ENCODE measurements around the gene DUT.

DUT gene

DNA sequence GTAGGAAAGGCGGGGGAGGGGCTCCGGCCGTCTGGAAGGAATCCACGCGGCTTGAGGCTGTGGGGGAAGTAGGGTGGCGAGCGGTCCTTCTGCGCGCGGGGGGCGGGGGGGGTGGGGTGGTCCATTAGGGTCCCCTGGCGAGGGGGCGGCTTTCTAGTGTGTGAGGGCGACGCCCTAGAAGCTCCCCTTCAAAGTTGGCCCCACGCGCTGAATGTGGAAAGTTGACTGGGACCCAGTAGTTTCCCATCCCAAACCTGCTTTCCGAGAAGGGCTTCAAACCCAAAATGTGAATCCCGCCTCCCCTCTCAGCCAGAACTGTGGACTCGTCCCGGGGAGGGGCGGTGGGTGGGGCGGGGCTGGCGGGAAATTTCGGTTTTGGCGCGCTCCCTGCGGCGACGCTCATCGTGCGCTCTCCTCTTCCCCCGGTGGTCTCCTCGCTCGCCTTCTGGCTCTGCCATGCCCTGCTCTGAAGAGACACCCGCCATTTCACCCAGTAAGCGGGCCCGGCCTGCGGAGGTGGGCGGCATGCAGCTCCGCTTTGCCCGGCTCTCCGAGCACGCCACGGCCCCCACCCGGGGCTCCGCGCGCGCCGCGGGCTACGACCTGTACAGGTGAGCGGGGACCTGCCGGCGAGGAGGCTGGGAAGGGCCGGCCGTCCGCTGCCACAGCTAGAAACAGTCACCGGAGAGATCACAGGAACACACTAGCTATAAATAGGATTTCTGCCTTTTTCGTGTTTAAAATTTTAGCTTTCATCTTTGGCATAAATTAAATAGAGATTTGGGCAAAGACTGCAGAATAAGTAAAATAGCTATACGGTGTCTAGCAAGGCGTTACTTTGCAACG, 790 bp downstream of the DUT start:
- DNase-seq, result peak; percentile 41 to 84 (median 79)

DNA sequence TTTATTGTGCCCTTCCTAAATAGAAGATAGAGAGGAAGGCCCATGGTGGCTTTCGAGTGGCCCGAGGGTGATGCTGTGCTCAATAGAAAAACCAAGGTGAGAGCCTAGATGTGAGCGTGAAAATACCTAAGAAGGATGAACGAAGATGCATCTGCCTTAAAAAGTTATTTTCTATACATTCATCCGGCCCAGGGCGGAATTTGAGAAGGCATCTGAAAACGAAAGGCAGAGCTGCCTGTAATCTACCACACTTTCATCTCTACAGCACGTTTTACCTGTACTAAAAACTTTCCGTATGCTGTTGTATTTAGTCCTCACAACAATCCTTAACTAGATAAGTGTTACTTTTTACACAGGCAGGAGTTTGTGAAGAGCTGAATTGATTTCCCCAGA, 1.4 kb downstream of the DUT start:
- peak in 1 of 3 experiments; percentile 21 for DNase-seq

DNA sequence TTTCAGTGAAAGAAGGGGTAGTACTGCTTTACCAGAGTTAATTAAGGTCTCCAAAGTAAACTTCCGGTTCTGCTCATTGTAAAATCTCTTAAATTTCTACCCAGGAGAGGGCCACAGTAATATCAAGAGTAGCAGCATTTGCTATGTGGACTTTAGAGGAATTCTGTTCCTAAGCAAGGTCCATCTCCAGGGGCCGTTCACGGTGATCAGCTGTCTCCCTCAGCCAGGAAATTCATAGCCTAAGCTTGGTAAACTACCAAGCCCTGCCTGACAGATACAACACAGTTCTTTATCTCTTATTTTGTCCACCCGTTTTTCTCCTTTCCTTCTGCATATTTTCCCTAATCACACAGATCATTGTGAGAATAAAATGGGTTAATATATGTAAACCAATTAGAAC, 2.3 kb downstream of the DUT start:
- DNase-seq, result peak in 1 of 3 experiments; percentile 31

DNA sequence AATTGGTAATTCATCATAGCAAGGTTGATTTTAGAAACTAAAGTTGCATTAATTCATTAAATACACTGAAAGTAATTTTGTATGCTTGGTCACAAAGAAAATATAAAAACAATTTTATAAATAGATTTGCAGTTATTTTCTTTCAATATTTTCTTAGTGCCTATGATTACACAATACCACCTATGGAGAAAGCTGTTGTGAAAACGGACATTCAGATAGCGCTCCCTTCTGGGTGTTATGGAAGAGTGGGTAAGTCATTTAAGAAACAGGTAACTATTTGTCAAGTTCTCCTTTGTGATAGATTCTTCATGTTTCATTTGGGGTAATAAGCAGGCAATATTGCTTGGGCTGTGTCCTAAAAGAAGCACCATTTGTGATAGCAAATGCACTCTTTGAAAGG, 3.0 kb downstream of the DUT start:
- no peak for DNase-seq

DNA sequence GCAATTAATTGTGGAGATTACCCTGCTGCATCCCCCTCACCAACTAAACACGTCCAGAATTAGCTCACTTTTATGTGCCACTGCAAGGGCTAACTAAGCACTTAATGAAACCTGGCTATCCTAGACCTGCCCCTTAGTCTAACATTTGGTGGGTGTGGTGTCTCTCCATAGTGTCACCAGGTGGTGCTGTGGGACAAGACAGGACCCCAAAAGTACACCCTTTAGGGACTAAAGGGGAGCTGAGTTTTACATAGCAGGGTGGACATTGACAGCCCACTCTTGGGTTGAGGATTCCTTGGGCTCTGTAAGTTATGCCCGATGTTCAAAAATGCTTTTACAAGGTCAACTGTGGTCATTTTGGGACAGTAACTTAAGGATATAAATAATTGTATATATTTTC, 5.7 kb downstream of the DUT start:
- peak in 1 of 3 experiments; percentile 8 for DNase-seq

DNA sequence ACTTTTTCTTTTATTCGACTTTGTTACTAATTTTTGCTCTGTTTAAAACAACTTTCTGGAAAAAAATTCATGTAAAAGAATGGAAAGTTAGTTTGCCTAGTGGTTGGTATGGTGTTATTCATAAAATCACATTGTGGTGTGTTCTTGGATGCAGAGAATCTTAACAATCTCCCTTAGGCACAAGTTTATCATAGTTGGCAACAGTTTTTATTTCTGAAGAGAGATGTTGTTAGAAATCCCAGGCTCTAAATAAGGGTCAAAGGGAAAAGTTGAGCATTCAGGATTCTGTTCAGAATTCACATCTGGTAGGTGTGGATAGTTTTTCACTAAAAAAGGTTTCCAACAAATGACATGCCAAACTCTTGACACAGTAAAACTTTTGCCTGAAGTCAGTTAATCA, 6.4 kb downstream of the DUT start:
- DNase-seq, result no peak

DNA sequence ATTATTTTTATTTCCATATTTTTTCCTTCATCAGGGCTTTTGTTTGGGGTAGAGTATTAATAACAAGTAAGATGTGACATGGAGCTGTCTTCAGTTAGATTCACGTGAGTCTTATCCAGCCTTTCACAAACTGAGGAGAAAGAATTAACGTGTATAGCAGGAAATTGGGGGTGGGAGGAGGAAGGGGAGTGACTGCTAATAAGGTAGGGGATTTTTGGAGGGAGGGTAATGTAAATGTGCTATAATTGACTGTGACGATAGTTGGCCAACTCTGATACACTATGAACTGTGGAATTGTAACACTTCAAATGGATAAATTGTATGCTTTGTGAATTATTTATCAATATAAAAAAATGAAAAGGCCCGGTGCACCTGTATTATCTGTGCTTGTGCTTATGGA, 8.9 kb downstream of the DUT start:
- no peak for DNase-seq

DNA sequence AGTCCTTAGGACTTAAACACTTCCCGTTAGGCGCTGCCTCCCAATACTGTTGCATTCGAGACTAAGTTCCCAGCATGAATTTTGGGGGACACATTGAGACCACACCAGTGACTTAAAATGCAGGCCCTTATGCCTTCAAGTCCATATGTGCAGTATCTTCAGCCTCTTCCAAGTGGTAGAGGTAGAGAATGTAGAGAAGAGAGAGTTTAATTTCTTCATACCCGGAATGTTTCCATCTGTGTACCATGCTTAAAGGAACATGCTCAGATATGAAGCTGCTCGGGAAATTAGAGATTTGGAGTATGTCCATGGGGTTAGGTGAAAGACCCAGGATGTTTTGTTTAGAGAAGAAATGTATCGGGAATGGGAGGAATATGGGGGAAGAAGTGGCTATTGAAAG, 12.6 kb downstream of the DUT start:
- no peak for DNase-seq

DNA sequence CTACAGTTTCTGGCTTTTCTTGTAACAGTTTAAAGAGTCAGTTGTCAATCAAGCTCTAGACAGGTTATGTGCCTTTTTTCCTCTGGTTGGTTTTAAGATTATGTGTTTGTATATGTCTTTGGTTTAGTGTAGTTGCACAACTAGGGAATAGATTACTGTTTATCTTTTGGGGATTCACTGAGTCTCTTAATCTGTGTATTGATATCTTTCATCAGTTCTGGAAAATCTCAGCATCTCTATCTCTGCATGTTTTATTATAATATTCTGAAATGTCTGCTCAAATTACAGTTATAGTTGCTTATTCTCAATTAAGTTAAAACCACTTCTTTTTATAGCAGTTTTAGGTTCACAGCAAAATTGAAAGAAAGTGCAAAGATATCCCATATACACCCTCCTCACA, 14.3 kb downstream of the DUT start:
- no peak for DNase-seq

DNA sequence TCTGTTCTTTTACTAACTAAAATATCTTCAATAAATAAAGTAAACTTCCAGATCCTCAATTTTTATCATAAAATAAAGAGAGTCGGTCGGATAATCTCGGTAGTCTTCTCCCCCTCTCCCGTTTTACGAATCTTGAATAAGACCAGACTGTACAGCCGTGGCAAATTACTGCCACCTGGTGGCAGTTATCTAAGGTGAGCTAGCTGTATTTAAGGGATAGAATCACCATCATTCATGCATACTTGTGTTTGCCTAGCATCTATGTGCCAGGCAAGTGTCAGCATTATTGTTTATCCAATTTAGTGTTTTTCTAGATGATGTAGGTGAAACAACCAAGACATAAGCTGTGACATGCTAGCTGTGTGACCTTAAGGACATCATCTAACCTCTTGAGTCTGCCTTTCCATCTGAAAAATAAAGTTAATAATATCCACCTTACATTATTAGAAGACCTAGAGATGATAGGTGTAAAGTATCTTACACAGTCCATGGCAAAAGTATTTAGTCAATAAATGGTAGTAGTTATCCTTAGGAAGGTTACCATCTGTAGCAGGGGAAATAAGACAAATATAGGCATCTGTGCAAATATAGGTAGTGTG, 21.3 kb downstream of the DUT start:
- peak; percentile 53 to 84 (median 69) for DNase-seq

DNA sequence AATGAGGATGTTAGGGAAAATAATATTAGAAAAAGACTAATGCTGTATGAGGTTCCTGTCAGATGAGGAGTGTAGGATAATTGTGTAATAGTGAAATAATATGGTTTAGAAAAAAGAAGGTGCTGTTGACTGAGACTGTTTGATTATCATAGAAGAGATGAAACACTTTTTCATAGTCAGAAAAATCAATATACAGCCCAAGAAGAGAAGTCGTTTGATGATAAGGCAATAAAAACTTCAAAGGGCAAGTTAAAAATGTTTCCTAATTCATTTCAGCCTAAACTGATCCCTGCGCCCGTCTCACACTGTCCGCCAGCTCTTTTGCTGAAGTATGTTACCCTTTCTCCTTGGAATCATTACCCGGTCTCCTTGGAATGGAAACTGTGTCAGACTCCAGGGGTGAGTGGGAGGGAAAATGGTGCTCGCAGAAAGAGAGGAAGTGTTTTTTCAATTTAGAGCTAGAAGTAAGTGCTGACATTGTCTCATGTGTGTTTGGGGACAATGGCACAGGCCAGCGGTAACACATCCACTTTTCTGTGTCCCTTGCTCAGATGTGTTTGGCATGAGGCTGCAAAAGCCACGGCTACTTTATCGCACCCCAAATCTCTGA, 23.6 kb downstream of the DUT start:
- peak in 1 of 3 experiments; percentile 23 for DNase-seq

DNA sequence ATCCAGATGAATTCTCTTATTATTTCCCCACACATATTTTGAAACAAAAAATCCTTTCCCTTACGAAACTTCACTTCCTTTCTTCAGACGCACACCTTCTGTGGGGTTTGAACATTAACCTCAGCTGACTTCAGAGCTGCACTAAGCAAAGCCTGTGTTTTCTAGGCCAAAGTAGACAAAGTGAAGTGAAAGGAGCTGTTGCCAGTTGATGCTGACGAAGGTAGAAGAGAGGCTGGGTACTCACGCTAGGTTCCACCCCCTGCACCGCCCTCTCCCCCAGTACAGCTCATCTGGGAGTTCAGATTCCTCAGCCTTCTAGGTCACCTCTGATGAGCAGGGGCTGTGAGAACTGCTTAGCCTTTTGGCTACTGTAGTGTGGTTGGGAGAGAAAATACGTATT, 24.1 kb downstream of the DUT start:
- DNase-seq, result no peak

DNA sequence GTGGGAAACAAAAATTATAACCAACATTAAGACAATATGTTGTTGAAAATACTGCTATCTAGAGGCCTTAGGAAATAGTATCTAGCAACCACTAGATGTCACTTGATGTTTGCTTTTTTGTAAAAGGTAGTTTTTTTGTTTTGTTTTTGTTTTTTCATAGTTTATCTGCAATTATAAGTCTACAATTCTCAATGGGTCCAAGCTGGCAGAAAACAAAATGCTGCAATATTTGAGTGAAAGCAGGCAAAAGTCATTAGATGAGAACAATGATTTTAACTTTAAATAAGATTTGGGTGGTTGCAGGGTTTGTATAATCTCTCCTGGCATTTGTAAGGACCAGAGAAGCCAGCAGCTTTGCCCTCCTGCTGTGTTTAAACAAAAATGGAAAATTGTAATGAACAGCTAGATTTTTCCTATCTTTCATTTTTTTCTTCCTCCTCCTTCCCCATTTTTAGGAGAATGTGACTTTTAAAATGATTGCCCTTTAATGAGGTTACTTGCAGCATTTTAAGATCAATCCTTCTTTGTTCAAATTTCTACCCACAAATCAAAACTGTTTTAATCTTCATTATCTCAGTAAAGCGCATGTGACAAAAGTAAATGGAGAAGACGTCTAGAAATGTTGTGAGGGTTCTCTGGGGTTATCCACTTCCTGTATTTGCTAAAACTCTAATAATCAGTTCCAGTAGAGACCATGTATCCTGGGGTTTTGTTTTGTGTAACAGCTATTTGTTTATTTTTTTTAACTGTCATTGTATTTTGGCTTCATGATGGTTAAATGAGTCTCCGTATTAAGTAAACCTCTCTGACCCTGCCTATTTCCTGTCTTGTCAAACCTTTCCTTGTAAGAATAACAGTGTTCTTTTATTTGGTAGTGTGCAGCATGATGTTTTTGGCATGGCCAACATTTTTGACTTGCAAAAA, 27.3 kb downstream of the DUT start:
- DNase-seq, result peak in 2 of 3 experiments; percentile 4 to 52

DNA sequence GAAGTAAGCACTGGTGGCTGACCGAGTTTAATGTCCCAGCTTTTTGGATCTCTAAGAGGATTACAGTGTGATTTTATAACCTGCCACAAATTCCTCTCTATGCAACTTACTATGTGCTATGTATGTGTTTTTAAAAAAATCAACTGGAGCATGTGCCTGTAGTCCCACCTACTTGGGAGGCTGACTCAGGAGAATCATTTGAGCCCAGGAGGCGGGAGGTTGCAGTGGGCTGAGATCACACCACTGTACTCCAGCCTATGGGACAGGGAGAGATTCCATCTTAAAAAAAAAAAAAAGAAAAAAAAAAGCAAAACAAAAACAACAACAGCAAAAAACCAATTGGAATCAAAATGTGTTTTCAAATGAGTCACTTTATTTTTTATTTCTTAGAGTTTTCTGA, 29.6 kb downstream of the DUT start:
- DNase-seq, result no peak

DNA sequence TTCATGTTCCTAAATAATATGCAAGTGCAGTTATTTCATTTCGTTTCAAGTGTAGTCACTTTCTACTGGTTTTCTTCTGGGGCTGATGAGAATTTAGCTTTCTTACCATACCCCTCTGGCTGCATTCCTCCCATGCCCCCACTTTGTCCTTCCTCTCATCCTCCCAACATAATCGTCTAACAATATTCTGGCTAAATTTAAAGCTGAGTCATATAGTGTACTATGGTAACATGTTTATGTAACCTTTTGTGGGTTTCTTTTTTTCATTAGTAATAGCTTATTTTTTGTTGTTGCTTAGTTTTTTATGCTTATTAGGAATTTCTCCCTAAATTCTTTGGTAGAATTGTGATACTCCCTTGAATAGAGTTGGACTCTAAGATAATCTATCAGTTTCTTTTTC, 30.5 kb downstream of the DUT start:
- no peak for DNase-seq

DNA sequence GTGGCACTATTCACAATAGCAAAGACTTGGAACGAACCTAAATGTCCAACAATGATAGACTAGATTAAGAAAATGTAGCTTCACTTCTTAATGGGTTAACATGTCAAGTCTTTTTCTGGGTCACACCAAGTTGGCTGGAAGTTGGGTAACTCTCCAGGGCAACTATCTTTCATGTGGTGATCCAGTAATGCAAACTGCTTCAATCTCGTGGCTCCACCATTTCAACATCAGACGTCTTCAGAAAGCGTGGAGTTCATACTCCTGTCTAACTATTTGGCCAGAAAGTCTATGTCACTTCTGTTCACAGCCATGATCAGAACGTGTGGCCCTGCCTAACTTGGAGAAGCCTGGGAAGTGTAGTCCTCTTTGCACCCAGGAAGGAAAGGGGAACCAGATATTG, 32.2 kb downstream of the DUT start:
- no peak for DNase-seq

DNA sequence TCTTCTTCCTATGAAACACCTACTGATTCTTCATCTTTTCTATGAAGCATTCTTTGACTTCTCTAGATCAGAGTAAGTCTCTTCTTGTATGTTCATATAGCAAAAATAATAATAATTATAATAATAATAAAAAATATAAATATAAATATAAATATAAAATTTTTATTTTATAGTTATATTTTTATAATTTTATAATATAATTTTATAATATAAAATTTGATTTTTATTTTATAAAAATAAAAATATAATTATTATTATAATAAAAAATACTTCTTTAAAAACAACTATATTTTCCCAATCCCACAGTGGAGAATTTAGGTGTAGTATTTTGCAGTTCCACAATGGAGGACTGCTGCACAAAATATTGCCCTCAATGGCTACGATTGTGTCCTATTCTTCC, 34.3 kb downstream of the DUT start:
- no peak for DNase-seq

DNA sequence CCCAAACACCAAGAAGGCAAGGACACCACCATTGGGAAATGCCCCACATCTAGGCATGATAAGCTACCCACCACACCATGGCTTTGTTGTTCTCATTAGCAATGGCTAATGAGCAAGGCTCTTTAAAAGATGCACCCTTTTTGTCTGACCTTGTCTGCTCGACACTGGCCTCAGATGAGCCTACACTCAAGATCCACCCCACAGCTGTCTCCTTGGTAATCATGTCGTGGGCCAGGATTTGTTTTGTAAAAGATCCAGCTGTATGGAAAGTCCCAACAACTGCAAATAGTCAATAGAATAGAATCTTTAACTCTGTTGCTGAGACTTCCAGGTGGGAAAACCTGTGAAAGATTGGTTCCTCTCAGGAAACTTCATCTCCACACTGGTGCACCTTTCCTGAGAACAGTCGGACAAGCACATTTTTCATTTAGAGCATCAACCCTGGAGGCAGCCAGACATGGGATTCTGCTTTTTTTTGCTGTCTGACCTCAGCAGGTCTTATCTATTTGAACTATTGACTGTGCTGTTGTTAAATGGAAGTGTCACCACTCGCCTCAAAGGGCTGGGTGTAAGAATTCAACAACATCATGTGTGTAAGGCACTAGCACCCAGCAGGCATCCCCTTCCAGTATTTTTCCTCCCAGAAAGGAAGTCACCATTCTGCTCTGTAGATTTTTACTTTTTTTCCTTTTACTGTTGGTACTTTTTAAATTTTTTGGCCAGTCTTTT, 35.5 kb downstream of the DUT start:
- no peak for DNase-seq

DNA sequence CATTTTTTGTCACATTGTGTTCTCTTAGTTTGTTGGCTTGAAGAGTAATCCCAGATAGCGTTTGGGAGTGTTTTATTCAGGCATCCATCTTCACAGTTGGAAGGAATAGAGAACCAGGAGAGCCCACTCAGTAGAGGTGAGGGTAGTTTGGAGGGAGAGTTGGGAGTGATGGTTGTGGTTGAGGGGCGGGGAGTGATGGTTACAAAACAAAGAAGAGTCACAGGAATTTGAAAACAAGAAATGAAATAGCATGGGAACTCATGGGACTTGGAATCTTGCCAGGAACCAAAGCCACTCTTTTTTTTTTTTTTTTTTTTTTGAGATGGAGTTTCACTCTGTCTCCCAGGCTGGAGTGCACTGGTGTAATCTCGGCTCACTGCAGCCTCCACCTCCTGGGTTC, 36.3 kb downstream of the DUT start:
- DNase-seq, result no peak

DNA sequence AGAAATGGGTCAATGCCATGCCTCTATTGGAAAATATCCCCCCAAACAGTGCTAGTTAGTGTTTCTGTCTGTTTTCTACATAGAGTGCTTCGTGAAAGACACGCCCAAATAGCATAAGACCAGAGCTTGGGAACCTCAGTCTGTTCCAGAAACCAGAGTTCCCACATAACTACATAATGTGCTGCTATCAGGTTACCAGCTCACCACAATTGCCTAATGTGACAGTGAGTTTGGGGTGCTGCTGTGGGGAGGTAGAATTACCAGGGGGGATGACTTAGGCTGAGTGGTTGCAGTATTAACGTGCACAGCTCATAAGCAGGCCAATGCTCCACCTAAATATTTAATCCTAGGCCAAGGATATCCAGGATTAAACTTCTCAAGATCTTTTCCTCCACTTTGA, 39.2 kb downstream of the DUT start:
- no peak for DNase-seq

DNA sequence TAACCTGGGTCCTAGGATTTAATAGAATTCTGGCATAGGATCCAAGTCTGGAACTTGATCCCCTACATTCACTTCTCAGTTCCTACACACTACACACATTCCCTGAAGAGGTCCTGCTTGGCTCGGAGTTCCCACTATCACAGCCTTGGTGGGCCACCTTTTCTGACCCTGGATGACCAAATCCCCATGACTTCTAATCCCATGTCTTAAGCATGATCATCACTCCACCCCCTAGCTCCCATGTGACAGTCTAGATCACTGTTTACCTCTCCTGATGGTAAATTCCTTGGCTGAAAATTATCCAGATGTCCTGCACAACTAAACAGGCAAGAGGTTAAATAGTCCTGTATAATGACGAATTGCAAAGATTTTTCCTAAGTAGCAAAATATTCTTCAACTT, 40.3 kb downstream of the DUT start:
- DNase-seq, result no peak

DNA sequence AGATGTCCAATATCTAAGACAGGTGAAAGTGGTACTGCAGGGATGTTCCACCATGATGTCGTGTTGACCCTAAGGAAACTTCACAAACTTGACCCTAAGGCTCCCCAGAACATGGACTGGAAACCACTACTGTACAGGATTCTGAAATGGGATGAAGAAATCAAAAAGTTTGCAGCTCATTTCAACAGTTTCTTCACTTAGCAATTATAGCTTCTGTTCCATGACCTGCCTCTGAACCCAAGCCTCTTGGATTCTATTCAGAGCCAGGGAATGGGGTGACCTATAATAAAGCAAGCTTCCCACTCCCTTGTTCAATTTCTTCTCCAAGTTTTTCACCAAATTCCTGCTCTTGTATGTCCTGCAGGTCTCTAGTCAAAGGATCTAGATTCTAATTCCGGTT, 40.7 kb downstream of the DUT start:
- DNase-seq, result no peak

Measured in NCI-H1417 (cell line).